NCI-H2227 (cell line): ENCODE measurements around the gene FOXR1.
"Not testable (repeated sequence)": the region's sequence is repeated elsewhere in the genome, so short reads cannot be mapped to it uniquely, and the experiment has no call there.

Experiments used
- DNase-seq: peaks from one replicate; lab custom pipeline; 2025; ENCODE audit not compliant: unreplicated experiment; lab: John Stamatoyannopoulos, UW

Gene FOXR1

GRCh38 chr11:118996926-118997626 is 25.5 kb downstream of the FOXR1 start:
- peak; percentile 13 for DNase-seq

- peak; percentile 93 for DNase-seq
Measured at GRCh38 chr11:118997627-118998387, 26.2 kb downstream of the FOXR1 start, which contains the start of gene CENATAC. Gene CENATAC, plus strand, starts transcription at chr11:118998138. Its CDS starts 60 bp downstream, at chr11:118998198.

- no peak for DNase-seq
Measured at GRCh38 chr11:118998388-118998717, 26.8 kb downstream of the FOXR1 start.

- DNase-seq = no peak
Measured at GRCh38 chr11:118998822-118999221, 27.3 kb downstream of the FOXR1 start.

- no peak for DNase-seq
Measured at GRCh38 chr11:119000906-119001305, 29.3 kb downstream of the FOXR1 start.

- DNase-seq = no peak
Measured at GRCh38 chr11:119006656-119007055, 35.1 kb downstream of the FOXR1 start.

GRCh38 chr11:119011476-119012053 is 40.0 kb downstream of the FOXR1 start:
- no peak for DNase-seq

- no peak for DNase-seq
Measured at GRCh38 chr11:119012629-119013170, 41.1 kb downstream of the FOXR1 start.

GRCh38 chr11:119014209-119014924 is 42.8 kb downstream of the FOXR1 start:
- DNase-seq = no peak

- no peak for DNase-seq
Measured at GRCh38 chr11:119015054-119015611, 43.6 kb downstream of the FOXR1 start.

- no peak for DNase-seq
Measured at GRCh38 chr11:119016216-119017009, 44.9 kb downstream of the FOXR1 start.

- DNase-seq = not testable (repeated sequence)
Measured at GRCh38 chr11:119017377-119017776, 45.8 kb downstream of the FOXR1 start.

- DNase-seq = peak; percentile 93
Measured at GRCh38 chr11:119018074-119018938, 46.7 kb downstream of the FOXR1 start, which contains the start of the genes RPS25 and TRAPPC4. Gene RPS25, minus strand, starts transcription at chr11:119018343. Its CDS starts 59 bp downstream, at chr11:119018284. Gene TRAPPC4, plus strand, starts transcription at chr11:119018766. Its CDS starts 30 bp downstream, at chr11:119018796.

- DNase-seq = no peak
Measured at GRCh38 chr11:119019996-119020395, 48.4 kb downstream of the FOXR1 start.

GRCh38 chr11:119021631-119022030 is 50.1 kb downstream of the FOXR1 start:
- DNase-seq = no peak

GRCh38 chr11:119023741-119024140 is 52.2 kb downstream of the FOXR1 start:
- no peak for DNase-seq

GRCh38 chr11:119024430-119025098 is 53.0 kb downstream of the FOXR1 start:
- DNase-seq = no peak

GRCh38 chr11:119025099-119025473 is 53.5 kb downstream of the FOXR1 start:
- no peak for DNase-seq
